Karpas-422 (cell line): Measurements from ENCODE around the gene SYTL5. TPM values are rescaled to one million over a fixed set of nuclear protein-coding genes. Genes with fewer than 3 reads are reported as not detected.

Experiments used
- DNase-seq: peaks from one replicate; pipeline ENCODE4 v3.0.0-alpha.2; 2015
- H2AFZ ChIP-seq: fragments of 200-600 bp; sonication (generic); 2 replicates; pipeline ENCODE4 v1.6.1; 2014; ENCODE audit warnings: antibody characterized with exemption, low read length, mixed read lengths
- H3K27ac ChIP-seq: fragments of 200-600 bp; sonication (generic); 2 replicates; pipeline ENCODE4 v1.5.1; 2014; ENCODE audit warnings: mild to moderate bottlenecking, low read length, moderate library complexity
- H3K27me3 ChIP-seq: fragments of 200-600 bp; sonication (generic); 2 replicates; pipeline ENCODE4 v1.6.1; 2014; ENCODE audit warnings: low read length, mixed read lengths
- H3K36me3 ChIP-seq: fragments of 200-600 bp; sonication (generic); 2 replicates; pipeline ENCODE4 v1.6.1; 2014; ENCODE audit warnings: low read length, mixed read lengths; ENCODE audit not compliant: insufficient read depth
- H3K4me1 ChIP-seq: fragments of 200-600 bp; sonication (generic); 2 replicates; pipeline ENCODE4 v1.6.1; 2014; ENCODE audit warnings: mild to moderate bottlenecking, low read length, mixed read lengths
- H3K4me2 ChIP-seq: fragments of 200-600 bp; sonication (generic); 2 replicates; pipeline ENCODE4 v1.6.1; 2014; ENCODE audit warnings: low read length, low read depth, mild to moderate bottlenecking; ENCODE audit not compliant: poor library complexity, severe bottlenecking
- H3K4me3 ChIP-seq: fragments of 200-600 bp; sonication (generic); 2 replicates; pipeline ENCODE4 v1.5.1; 2014; ENCODE audit warnings: mild to moderate bottlenecking, antibody characterized with exemption, low read length, mixed read lengths
- H3K79me2 ChIP-seq: fragments of 200-600 bp; sonication (generic); 2 replicates; pipeline ENCODE4 v1.6.1; 2014; ENCODE audit warnings: mild to moderate bottlenecking, low read length, mixed read lengths
- H3K9ac ChIP-seq: fragments of 200-600 bp; sonication (generic); 2 replicates; pipeline ENCODE4 v1.6.0; 2014; ENCODE audit warnings: low read length
- H3K9me2 ChIP-seq: fragments of 200-600 bp; sonication (generic), shearing (Covaris generic); replicated peaks from 2 replicates; pipeline ENCODE4 v1.6.0; 2014; ENCODE audit warnings: mild to moderate bottlenecking, low read length, moderate library complexity; ENCODE audit not compliant: insufficient read depth
- H3K9me3 ChIP-seq: fragments of 300-700, 200-600 bp; sonication (generic); 2 replicates; pipeline ENCODE4 v1.6.1; 2014; ENCODE audit warnings: low read length, mixed read lengths
- H4K20me1 ChIP-seq: fragments of 200-600 bp; sonication (generic); 2 replicates; pipeline ENCODE4 v1.6.1; 2014; ENCODE audit warnings: mild to moderate bottlenecking, antibody characterized with exemption, low read length, low read depth; ENCODE audit not compliant: insufficient read depth
- total RNA-seq: library from RNA; depleted of rRNA; stranded (reverse); fragments of >200 nt; shearing (Covaris generic); gene quantifications from 2 replicates; pipeline ENCODE4 v1.2.3, GENCODE V29; 2014; ENCODE audit warnings: low replicate concordance

SYTL5 gene
- total RNA-seq, 1 experiment from 2014 or later: not detected

GRCh38 chrX:38103857-38104812 lies 97.8 kb downstream of the SYTL5 start:
- Histone ChIP-seq H3K4me1 (no peaks in the 10 kb centered on the region), H3K79me2 (no peaks in the 10 kb centered on the region), H3K36me3 (no peaks in the 10 kb centered on the region), H4K20me1 (no peaks in the 10 kb centered on the region), H3K4me2 (no peak overlapping the region), H2AFZ (no peak overlapping the region), H3K9ac (no peak overlapping the region), H3K9me2 (no peaks in the 10 kb centered on the region), H3K27ac (no peak overlapping the region), H3K9me3 (no peaks in the 10 kb centered on the region), H3K27me3 (no peaks in the 10 kb centered on the region), H3K4me3 (no peak overlapping the region)
- no peak for DNase-seq

- no peaks in the 10 kb centered on the region for H3K9me2 ChIP-seq
- H3K36me3 ChIP-seq: no peaks in the 10 kb centered on the region
- no peak overlapping the region for H3K4me3 ChIP-seq
- no peak overlapping the region for H2AFZ ChIP-seq
- H4K20me1 ChIP-seq: no peaks in the 10 kb centered on the region
- no peaks in the 10 kb centered on the region for H3K4me1 ChIP-seq
- no peaks in the 10 kb centered on the region for H3K27me3 ChIP-seq
- no peak for DNase-seq
- no peak overlapping the region for H3K27ac ChIP-seq
- H3K79me2 ChIP-seq: no peaks in the 10 kb centered on the region
- no peaks in the 10 kb centered on the region for H3K9me3 ChIP-seq
- H3K9ac ChIP-seq: no peak overlapping the region
- no peak overlapping the region for H3K4me2 ChIP-seq
Observed at GRCh38 chrX:38105216-38105725, 98.9 kb downstream of the SYTL5 start.

GRCh38 chrX:38106991-38107655 lies 100.8 kb downstream of the SYTL5 start:
- Histone ChIP-seq H3K9me2 (no peaks in the 10 kb centered on the region), H3K4me2 (no peak overlapping the region), H3K79me2 (no peaks in the 10 kb centered on the region), H2AFZ (no peak overlapping the region), H3K4me1 (no peaks in the 10 kb centered on the region), H3K36me3 (no peaks in the 10 kb centered on the region), H3K27me3 (no peaks in the 10 kb centered on the region), H3K27ac (no peak overlapping the region), H3K4me3 (no peak overlapping the region), H4K20me1 (no peaks in the 10 kb centered on the region), H3K9me3 (no peaks in the 10 kb centered on the region), H3K9ac (no peak overlapping the region)
- no peak for DNase-seq

GRCh38 chrX:38108364-38108763 lies 102.0 kb downstream of the SYTL5 start:
- H2AFZ ChIP-seq: no peak overlapping the region

GRCh38 chrX:38109042-38109898 lies 102.9 kb downstream of the SYTL5 start:
- H3K4me2 ChIP-seq: no peak overlapping the region
- H3K27me3 ChIP-seq: no peaks in the 10 kb centered on the region
- no peak for DNase-seq

More at GRCh38 chrX:38108364-38108763, 102.0 kb downstream of the SYTL5 start:
- H3K4me2 ChIP-seq: no peak overlapping the region
- no peaks in the 10 kb centered on the region for H4K20me1 ChIP-seq
- H3K27me3 ChIP-seq: no peaks in the 10 kb centered on the region
- no peaks in the 10 kb centered on the region for H3K4me1 ChIP-seq
- H3K36me3 ChIP-seq: no peaks in the 10 kb centered on the region
- no peak overlapping the region for H3K9ac ChIP-seq
- no peaks in the 10 kb centered on the region for H3K9me2 ChIP-seq
- no peak for DNase-seq
- no peak overlapping the region for H3K27ac ChIP-seq
- H3K79me2 ChIP-seq: no peaks in the 10 kb centered on the region
- H3K4me3 ChIP-seq: no peak overlapping the region
- no peaks in the 10 kb centered on the region for H3K9me3 ChIP-seq

GRCh38 chrX:38110231-38110630 lies 103.9 kb downstream of the SYTL5 start:
- Histone ChIP-seq H4K20me1 (no peaks in the 10 kb centered on the region), H3K4me3 (no peak overlapping the region), H3K36me3 (no peaks in the 10 kb centered on the region), H3K9me2 (no peaks in the 10 kb centered on the region), H2AFZ (no peak overlapping the region), H3K9ac (no peak overlapping the region), H3K9me3 (no peaks in the 10 kb centered on the region), H3K27me3 (no peaks in the 10 kb centered on the region), H3K4me2 (no peak overlapping the region), H3K79me2 (no peaks in the 10 kb centered on the region), H3K27ac (no peak overlapping the region), H3K4me1 (no peaks in the 10 kb centered on the region)
- no peak for DNase-seq

More at GRCh38 chrX:38109042-38109898, 102.9 kb downstream of the SYTL5 start:
- Histone ChIP-seq H2AFZ (no peak overlapping the region), H3K79me2 (no peaks in the 10 kb centered on the region), H3K9me2 (no peaks in the 10 kb centered on the region), H3K27ac (no peak overlapping the region), H3K4me1 (no peaks in the 10 kb centered on the region), H4K20me1 (no peaks in the 10 kb centered on the region), H3K9me3 (no peaks in the 10 kb centered on the region), H3K9ac (no peak overlapping the region), H3K4me3 (no peak overlapping the region), H3K36me3 (no peaks in the 10 kb centered on the region)

GRCh38 chrX:38111196-38111595 lies 104.8 kb downstream of the SYTL5 start:
- no peak for DNase-seq
- Histone ChIP-seq H3K9me2 (no peaks in the 10 kb centered on the region), H3K9ac (no peak overlapping the region), H3K9me3 (no peaks in the 10 kb centered on the region), H3K4me1 (no peaks in the 10 kb centered on the region), H3K79me2 (no peaks in the 10 kb centered on the region), H3K36me3 (no peaks in the 10 kb centered on the region), H4K20me1 (no peaks in the 10 kb centered on the region), H3K4me3 (no peak overlapping the region), H3K4me2 (no peak overlapping the region), H3K27me3 (no peaks in the 10 kb centered on the region), H3K27ac (no peak overlapping the region), H2AFZ (no peak overlapping the region)
